A549 (cell line): ENCODE data around the gene KREMEN1. TPM values are rescaled to one million over a fixed set of nuclear protein-coding genes. Genes with fewer than 3 reads are reported as not detected.
"Not testable (repeated sequence)": the region's sequence is repeated elsewhere in the genome, so short reads cannot be mapped to it uniquely, and the experiment has no call there.

Experiments
- ATAC-seq, 2 experiments: fragments of 200-7000 bp in 1 of 2; fragments of >200 bp in 1 of 2; cut with Nextera tagmentation in 1 of 2; cut with Tn5 transposase in 1 of 2; 3 replicates each; pipeline versions ENCODE4 v1.8.0 to v1.9.1; 2018 to 2020; ENCODE audit warnings: mild to moderate bottlenecking in 1 of 2, moderate library complexity in 1 of 2
- CTCF ChIA-PET: fragments of 300-600 bp; sonication (Branson Sonifier 250); formaldehyde crosslinking; extraction: SDS; loops from one replicate; lab custom pipeline; 2021; ENCODE audit warnings: antibody characterized with exemption, inconsistent platforms; lab: Yijun Ruan, JAX
- POLR2A ChIA-PET: fragments of 350-600 bp; formaldehyde crosslinking; extraction: SDS; loops from one replicate; lab custom pipeline; 2021; ENCODE audit warnings: antibody characterized with exemption, inconsistent platforms; lab: Yijun Ruan, JAX
- DNase-seq, 2 experiments: peaks; one replicate each; pipeline versions ENCODE4 v3.0.0 to v3.0.0-alpha.2; 2011 to 2016; ENCODE audit warnings: low read depth in 1 of 2, low spot score in 1 of 2
- FAIRE-seq: peaks from 2 replicates; lab custom pipeline; 2011; peaks lifted over from hg19 to GRCh38; lab: Jason Lieb, UNC
- H3K27ac ChIP-seq, 2 experiments: fragments of >200 bp; sonication (Bioruptor Twin); formaldehyde crosslinking; 3 replicates each; pipeline ENCODE4 v1.5.1; 2016 to 2017
- H3K4me1 ChIP-seq: fragments of >200 bp; sonication (Bioruptor Twin); formaldehyde crosslinking; 3 replicates; pipeline ENCODE4 v1.6.1; 2016
- H3K4me2 ChIP-seq: fragments of >200 bp; sonication (Bioruptor Twin); formaldehyde crosslinking; 3 replicates; pipeline ENCODE4 v1.6.1; 2016
- H3K4me3 ChIP-seq: fragments of >200 bp; sonication (Bioruptor Twin); formaldehyde crosslinking; 3 replicates; pipeline ENCODE4 v1.5.1; 2016
- H3K9me3 ChIP-seq: fragments of >200 bp; sonication (Bioruptor Twin); formaldehyde crosslinking; 3 replicates; pipeline ENCODE4 v1.6.1; 2016
- ATOH8 ChIP-seq: fragments of 250-450 bp; sonication (Bioruptor Pico); IDR thresholded peaks from 2 replicates; pipeline ENCODE4 v1.5.0; 2020; ENCODE audit warnings: low read depth, mild to moderate bottlenecking, moderate library complexity
- BCL3 ChIP-seq: fragments of >200 bp; sonication (Bioruptor Twin); formaldehyde crosslinking; IDR thresholded peaks from 3 replicates; pipeline ENCODE4 v1.6.1; 2016
- CEBPB ChIP-seq, 2 experiments: fragments of >200 bp in 1 of 2; sonication (Bioruptor Twin) in 1 of 2; formaldehyde crosslinking in 1 of 2; IDR thresholded peaks; 2 replicates each; pipeline ENCODE4 v1.6.1; 2012 to 2016
- CHD2 ChIP-seq: fragments of 150-350 bp; IDR thresholded peaks from 2 replicates; pipeline ENCODE4 v1.6.1; 2014; ENCODE audit warnings: low read length; ENCODE audit not compliant: partially characterized antibody
- CHD4 ChIP-seq: fragments of 200-600 bp; sonication (generic); IDR thresholded peaks from 2 replicates; pipeline ENCODE4 v1.6.1; 2016; ENCODE audit warnings: antibody characterized with exemption, mild to moderate bottlenecking, borderline replicate concordance
- HDAC2 ChIP-seq: fragments of 200-600 bp; sonication (generic); IDR thresholded peaks from 2 replicates; pipeline ENCODE4 v1.6.1; 2016
- HES2 ChIP-seq: fragments of >200 bp; sonication (Bioruptor Twin); formaldehyde crosslinking; IDR thresholded peaks from 2 replicates; pipeline ENCODE4 v1.6.1; 2016
- HMGXB4 ChIP-seq: fragments of 250-450 bp; sonication (Bioruptor Pico); IDR thresholded peaks from 2 replicates; pipeline ENCODE4 v1.5.0; 2021; ENCODE audit warnings: mild to moderate bottlenecking, moderate library complexity, borderline replicate concordance
- HOXA7 ChIP-seq: fragments of 250-450 bp; sonication (Bioruptor Pico); IDR thresholded peaks from 2 replicates; pipeline ENCODE4 v1.5.0; 2020; ENCODE audit warnings: mild to moderate bottlenecking, moderate library complexity
- HOXB13 ChIP-seq: fragments of 250-450 bp; sonication (Bioruptor Pico); IDR thresholded peaks from 2 replicates; pipeline ENCODE4 v1.5.0; 2020; ENCODE audit warnings: low read depth, mild to moderate bottlenecking, moderate library complexity
- JUNB ChIP-seq: fragments of >200 bp; sonication (Bioruptor Twin); formaldehyde crosslinking; IDR thresholded peaks from 2 replicates; pipeline ENCODE4 v1.6.1; 2016
- KDM1A ChIP-seq: fragments of 200-600 bp; sonication (generic); IDR thresholded peaks from 2 replicates; pipeline ENCODE4 v1.6.1; 2016; ENCODE audit warnings: low read depth, mild to moderate bottlenecking
- NR3C1 ChIP-seq: fragments of >200 bp; sonication (Bioruptor Twin); formaldehyde crosslinking; IDR thresholded peaks from 3 replicates; pipeline ENCODE4 v1.6.1; 2017
- PHF8 ChIP-seq: fragments of 200-600 bp; sonication (generic); IDR thresholded peaks from 2 replicates; pipeline ENCODE4 v1.6.1; 2016; ENCODE audit warnings: low read depth, mild to moderate bottlenecking, antibody characterized with exemption, moderate library complexity, borderline replicate concordance
- REST ChIP-seq: fragments of 200-600 bp; sonication (generic); IDR thresholded peaks from 2 replicates; pipeline ENCODE4 v1.6.1; 2016; ENCODE audit warnings: antibody characterized with exemption, mild to moderate bottlenecking, moderate library complexity
- RFX5 ChIP-seq: fragments of 450-650 bp; IDR thresholded peaks from 2 replicates; pipeline ENCODE4 v1.7.1; 2014; ENCODE audit warnings: antibody characterized with exemption, mild to moderate bottlenecking, moderate library complexity
- ZC3H11A ChIP-seq: fragments of 450-650 bp; IDR thresholded peaks from 2 replicates; pipeline ENCODE4 v1.6.1; 2014; ENCODE audit warnings: antibody characterized with exemption, mild to moderate bottlenecking
- ZFP36 ChIP-seq: fragments of 450-650 bp; IDR thresholded peaks from 2 replicates; pipeline ENCODE4 v1.6.1; 2014; ENCODE audit warnings: borderline replicate concordance; ENCODE audit not compliant: partially characterized antibody
- WGBS: methylation state at CpG from one replicate; pipeline ENCODE4 v1.1.6; 2017; ENCODE audit errors: missing lambda C conversion rate; 5-methylcytosine and 5-hydroxymethylcytosine counted together
- polyA plus RNA-seq, 4 experiments: library from polyadenylated mRNA; depleted of rRNA in 3 of 4; stranded (reverse); fragments of >200 nt; fragmentation: RNase III in 1 of 4; extraction: RNeasy Plus Mini Kit Qiagen cat#74134 plus additional on column Dnase treatment in 1 of 4; gene quantifications; 2 replicates in 3 of 4; 3 replicates in 1 of 4; pipeline ENCODE4 v1.2.3, GENCODE V29; 2011 to 2017

KREMEN1 gene
- polyA plus RNA-seq, 2 of the 4 experiments (the other 2 are of a cell fraction), result 1.7 to 2.5 TPM

- H3K4me1 ChIP-seq, FAIRE-seq, H3K4me3 ChIP-seq, H3K9me3 ChIP-seq, DNase-seq, H3K4me2 ChIP-seq, ATAC-seq, POLR2A ChIA-PET, CTCF ChIA-PET, H3K27ac ChIP-seq: not testable (repeated sequence)
- TF ChIP-seq KDM1A, result peak; percentile 85
- TF ChIP-seq CHD4, result peak; percentile 93; the same call in 1 of the 2 replicates
- peak; percentile 69; the same call in 1 of the 2 replicates for TF ChIP-seq HDAC2
- WGBS, result 87% methylated on average over 6 of the region's 7 CpGs
These were observed 47.5 kb downstream of the KREMEN1 start for GRCh38 chr22:29120098-29120912.

GRCh38 chr22:29121124-29121523 is 48.3 kb downstream of the KREMEN1 start:
- Histone ChIP-seq H3K9me3 (no peaks in the 10 kb centered on the region), H3K4me2 (no peak overlapping the region), H3K4me3 (no peak overlapping the region), H3K4me1 (no peaks in the 10 kb centered on the region), H3K27ac (no peak overlapping the region)
- DNase-seq (no peak), ATAC-seq (no peak), FAIRE-seq (no peak)
- TF ChIP-seq CEBPB (IDR thresholded peaks at IDR 0.05) (peak; percentile 26 to 62; a peak in 3 of 4 replicates), BCL3 (no peak)
- CTCF ChIA-PET, result no interaction called here
- POLR2A ChIA-PET, result no interaction called here
- 65% methylated on average over 5 of the region's 5 CpGs for WGBS

GRCh38 chr22:29122041-29122440 is 49.2 kb downstream of the KREMEN1 start:
- FAIRE-seq, result no peak
- Histone ChIP-seq H3K4me2 (no peak overlapping the region), H3K4me1 (no peaks in the 10 kb centered on the region)
- CTCF ChIA-PET, result interaction anchor here (0.6 to 1.2 kb wide), 2 partner anchors 32 to 320 kb away, joined by 4 to 6 read pairs; no protein-coding TSS in a partner anchor
- POLR2A ChIA-PET, result no interaction called here
- no peak for ATAC-seq
- TF ChIP-seq HOXB13 (CRISPR knock-in tag), result no peak
- peak; percentile 87 for TF ChIP-seq RFX5
- TF ChIP-seq, all 56 proteins: peak for 1
- Histone ChIP-seq H3K9me3 (no peaks in the 10 kb centered on the region), H3K27ac (no peak overlapping the region), H3K4me3 (no peak overlapping the region)
- DNase-seq, result no peak

GRCh38 chr22:29124777-29125442 is 52.1 kb downstream of the KREMEN1 start:
- DNase-seq (no peak), ATAC-seq (no peak), FAIRE-seq (no peak)
- ChIA-PET POLR2A (no interaction called here), CTCF (no interaction called here)
- H3K4me3 ChIP-seq, result no peak overlapping the region
- H3K27ac ChIP-seq, result no peak overlapping the region
- 91% methylated on average over 10 of the region's 10 CpGs for WGBS
- no peak overlapping the region for H3K4me2 ChIP-seq
- no peaks in the 10 kb centered on the region for H3K4me1 ChIP-seq
- no peaks in the 10 kb centered on the region for H3K9me3 ChIP-seq
- TF ChIP-seq HMGXB4 (CRISPR knock-in tag), result no peak
- no peak for TF ChIP-seq ATOH8
- no peak for TF ChIP-seq HOXA7
- TF ChIP-seq HES2, result no peak
- TF ChIP-seq REST, result no peak
- TF ChIP-seq ZC3H11A, result no peak
- no peak for TF ChIP-seq ZFP36
- TF ChIP-seq PHF8, result no peak
- TF ChIP-seq BCL3, result no peak
- TF ChIP-seq NR3C1, result no peak
- no peak for TF ChIP-seq RFX5
- no peak for TF ChIP-seq CHD2
- no peak for TF ChIP-seq JUNB
